H1 (cell line): Measurements from ENCODE around the gene SCP2. TPM values are rescaled to one million over a fixed set of nuclear protein-coding genes. Genes with fewer than 3 reads are reported as not detected.

Source experiments
- CTCF ChIA-PET: fragments of 300-600 bp; sonication (Branson Sonifier 250); formaldehyde crosslinking; loops from one replicate; lab custom pipeline; 2021; ENCODE audit not compliant: partially characterized antibody; lab: Charles Lee
- POLR2A ChIA-PET: fragments of 300-600 bp; sonication (Branson Sonifier 250); formaldehyde crosslinking; loops from one replicate; lab custom pipeline; 2021; ENCODE audit warnings: inconsistent platforms; ENCODE audit not compliant: partially characterized antibody; lab: Charles Lee
- DNase-seq, 2 experiments: peaks; one replicate each; pipeline versions ENCODE4 v3.0.0 to v3.0.0-alpha.2; 2010 to 2022; ENCODE audit warnings: low spot score in 2 of 2, low read depth in 1 of 2, mixed read lengths in 1 of 2
- FAIRE-seq: peaks from 2 replicates; lab custom pipeline; 2011; peaks lifted over from hg19 to GRCh38; lab: Jason Lieb, UNC
- H2AFZ ChIP-seq: 2 replicates; pipeline ENCODE4 v1.8.1; 2012; ENCODE audit warnings: low read length, inconsistent platforms
- H2AK5ac ChIP-seq: 2 replicates; pipeline ENCODE4 v1.6.1; 2013; ENCODE audit warnings: low read depth, low read length
- H2BK120ac ChIP-seq: replicated peaks from 2 replicates; pipeline ENCODE3; 2013; ENCODE audit warnings: low read depth, low read length, inconsistent platforms
- H2BK12ac ChIP-seq: 2 replicates; pipeline ENCODE4 v1.6.1; 2013; ENCODE audit warnings: low read depth, low read length
- H2BK15ac ChIP-seq: 2 replicates; pipeline ENCODE4 v1.6.1; 2013; ENCODE audit warnings: low read length
- H2BK20ac ChIP-seq: 2 replicates; pipeline ENCODE4 v1.6.1; 2013; ENCODE audit warnings: low read length
- H2BK5ac ChIP-seq: 2 replicates; pipeline ENCODE4 v1.6.1; 2013; ENCODE audit warnings: low read depth, low read length
- H3K14ac ChIP-seq: 2 replicates; pipeline ENCODE4 v1.6.1; 2013; ENCODE audit warnings: inconsistent platforms; ENCODE audit not compliant: insufficient read length
- H3K18ac ChIP-seq: 2 replicates; pipeline ENCODE4 v1.6.1; 2013; ENCODE audit warnings: low read length; ENCODE audit errors: extremely low read depth
- H3K23ac ChIP-seq: 2 replicates; pipeline ENCODE4 v1.6.1; 2013; ENCODE audit warnings: inconsistent platforms; ENCODE audit not compliant: insufficient read length
- H3K23me2 ChIP-seq: 2 replicates; pipeline ENCODE4 v1.6.1; 2013; ENCODE audit warnings: low read depth, low read length
- H3K27ac ChIP-seq: 2 replicates; pipeline ENCODE4 v1.6.1; 2011; ENCODE audit warnings: low read depth, low read length, inconsistent platforms
- H3K27me3 ChIP-seq, 4 experiments: replicated peaks in 1 of 4; 1 replicate in 1 of 4; 2 replicates in 3 of 4; pipeline versions ENCODE4 v1.6.1 to v1.8.1; 2011 to 2013; ENCODE audit warnings: low read length in 3 of 4, mild to moderate bottlenecking in 3 of 4, inconsistent platforms in 2 of 4, mixed read lengths in 2 of 4, moderate library complexity in 1 of 4; ENCODE audit not compliant: control insufficient read depth in 3 of 4, insufficient read depth in 3 of 4; ENCODE audit errors: extremely low read depth in 1 of 4
- H3K36me3 ChIP-seq, 4 experiments: 2 replicates each; pipeline versions ENCODE4 v1.6.1 to v1.8.1; 2011 to 2013; ENCODE audit warnings: mild to moderate bottlenecking in 4 of 4, low read length in 3 of 4, moderate library complexity in 2 of 4, control low read depth in 1 of 4, inconsistent platforms in 1 of 4; ENCODE audit not compliant: insufficient read depth in 4 of 4, control insufficient read depth in 2 of 4
- H3K4ac ChIP-seq: replicated peaks from 2 replicates; pipeline ENCODE3; 2013; ENCODE audit warnings: low read length, low read depth, mixed read lengths, inconsistent platforms; ENCODE audit not compliant: insufficient read length
- H3K4me1 ChIP-seq, 4 experiments: replicated peaks in 1 of 4; 1 replicate in 1 of 4; 2 replicates in 3 of 4; pipeline versions ENCODE4 v1.6.1 to v1.8.1; 2011 to 2013; ENCODE audit warnings: low read length in 3 of 4, inconsistent platforms in 2 of 4, mixed read lengths in 1 of 4; ENCODE audit not compliant: insufficient read depth in 4 of 4, control insufficient read depth in 3 of 4
- H3K4me2 ChIP-seq, 2 experiments: 2 replicates each; pipeline versions ENCODE4 v1.6.1 to v1.8.1; 2011 to 2013; ENCODE audit warnings: low read depth in 2 of 2, low read length in 2 of 2, control low read depth in 1 of 2, inconsistent platforms in 1 of 2, mild to moderate bottlenecking in 1 of 2; ENCODE audit not compliant: insufficient read depth in 1 of 2
- H3K4me3 ChIP-seq, 4 experiments: fragments of 200-600, 300-600 bp in 1 of 4; sonication (generic), shearing (Covaris generic), sonication (Bioruptor Twin) in 1 of 4; 2 replicates each; pipeline versions ENCODE4 v1.5.1 to v1.8.1; 2011 to 2016; ENCODE audit warnings: low read length in 4 of 4, low read depth in 3 of 4, control low read depth in 2 of 4, inconsistent platforms in 2 of 4, mild to moderate bottlenecking in 2 of 4, mixed read lengths in 1 of 4, moderate library complexity in 1 of 4; ENCODE audit not compliant: insufficient read depth in 2 of 4; ENCODE audit errors: extremely low read depth in 1 of 4
- H3K56ac ChIP-seq: replicated peaks from 2 replicates; pipeline ENCODE3; 2013; ENCODE audit warnings: low read depth, mild to moderate bottlenecking, mixed read lengths, low read length, inconsistent platforms; ENCODE audit not compliant: insufficient read length
- H3K79me1 ChIP-seq: 2 replicates; pipeline ENCODE4 v1.6.1; 2013; ENCODE audit warnings: low read depth, low read length, control low read depth
- H3K79me2 ChIP-seq, 2 experiments: 2 replicates each; pipeline versions ENCODE4 v1.6.1 to v1.8.1; 2012 to 2013; ENCODE audit warnings: low read length in 2 of 2, mild to moderate bottlenecking in 2 of 2, inconsistent platforms in 1 of 2; ENCODE audit not compliant: insufficient read depth in 2 of 2, control insufficient read depth in 1 of 2
- H3K9ac ChIP-seq, 4 experiments: replicated peaks in 1 of 4; 1 replicate in 1 of 4; 2 replicates in 3 of 4; pipeline versions ENCODE4 v1.6.1 to v1.8.1; 2011 to 2013; ENCODE audit warnings: low read depth in 3 of 4, low read length in 3 of 4, control low read depth in 2 of 4, mild to moderate bottlenecking in 2 of 4, moderate library complexity in 2 of 4, inconsistent platforms in 1 of 4; ENCODE audit errors: extremely low read depth in 1 of 4
- H3K9me3 ChIP-seq, 2 experiments: 2 replicates each; pipeline versions ENCODE4 v1.6.1 to v1.8.1; 2012 to 2013; ENCODE audit warnings: mild to moderate bottlenecking in 2 of 2, moderate library complexity in 2 of 2, control low read depth in 1 of 2, inconsistent platforms in 1 of 2, low read depth in 1 of 2, low read length in 1 of 2, mixed read lengths in 1 of 2; ENCODE audit not compliant: insufficient read depth in 2 of 2
- H4K20me1 ChIP-seq, 2 experiments: replicated peaks in 1 of 2; 2 replicates each; pipeline versions ENCODE3 to v1.8.1; 2011 to 2013; ENCODE audit warnings: inconsistent platforms in 2 of 2, low read length in 2 of 2, mild to moderate bottlenecking in 1 of 2; ENCODE audit not compliant: insufficient read depth in 2 of 2, control insufficient read depth in 1 of 2
- H4K5ac ChIP-seq: 2 replicates; pipeline ENCODE4 v1.6.1; 2013; ENCODE audit warnings: low read length, low read depth, mixed read lengths, inconsistent platforms; ENCODE audit not compliant: insufficient read length
- H4K8ac ChIP-seq: 2 replicates; pipeline ENCODE4 v1.8.0; 2013; ENCODE audit warnings: mild to moderate bottlenecking, moderate library complexity, low read length, inconsistent platforms; ENCODE audit not compliant: insufficient read depth; ENCODE audit errors: extremely low read depth
- H4K91ac ChIP-seq: replicated peaks from 2 replicates; pipeline ENCODE3; 2013; ENCODE audit warnings: low read length, mixed read lengths, inconsistent platforms; ENCODE audit not compliant: insufficient read length
- POLR2AphosphoS5 ChIP-seq: IDR thresholded peaks from 2 replicates; pipeline ENCODE4 v1.6.1; 2011; ENCODE audit warnings: low read depth, low read length
- RFX5 ChIP-seq: IDR thresholded peaks from 2 replicates; pipeline ENCODE4 v1.6.1; 2011; ENCODE audit warnings: low read depth, low read length, improper control_type of control experiment, borderline replicate concordance
- RNF2 ChIP-seq: fragments of 200-900, 300-1000 bp; sonication (generic); IDR thresholded peaks from 2 replicates; pipeline ENCODE4 v1.7.1; 2016; ENCODE audit warnings: borderline replicate concordance, low read depth, mild to moderate bottlenecking, antibody characterized with exemption, low read length; ENCODE audit not compliant: poor library complexity, severe bottlenecking; ENCODE audit errors: missing control alignments
- RXRA ChIP-seq: IDR thresholded peaks from 2 replicates; pipeline ENCODE4 v1.6.1; 2011; ENCODE audit warnings: low read depth, mild to moderate bottlenecking, low read length, moderate library complexity; ENCODE audit not compliant: insufficient read depth
- TEAD4 ChIP-seq: IDR thresholded peaks from 2 replicates; pipeline ENCODE4 v1.6.1; 2012; ENCODE audit warnings: low read depth, low read length, inconsistent platforms, mixed read lengths
- WGBS, 2 experiments: shearing (Covaris generic) in 1 of 2; methylation state at CpG; one replicate each; pipeline versions ENCODE4 v1.1.6 to v1.1.7; 2013 to 2015; ENCODE audit warnings: low lambda C conversion rate in 2 of 2, mixed read lengths in 2 of 2, inconsistent platforms in 1 of 2, low coverage in 1 of 2, missing lambda C conversion rate in 1 of 2; ENCODE audit not compliant: insufficient replicate concordance in 2 of 2, insufficient coverage in 1 of 2, insufficient read length in 1 of 2; ENCODE audit errors: extremely low coverage in 1 of 2, missing lambda C conversion rate in 1 of 2; 5-methylcytosine and 5-hydroxymethylcytosine counted together
- polyA plus RNA-seq, 7 experiments: library from polyadenylated mRNA; depleted of rRNA in 3 of 7; stranded (reverse) in 5 of 7; unstranded in 2 of 7; fragments of >200 nt in 5 of 7; fragments of 200-250 nt in 2 of 7; gene quantifications; 1 replicate in 5 of 7; 2 replicates in 1 of 7; 4 replicates in 1 of 7; pipeline versions ENCODE4 v1.2.1 to v1.2.3, GENCODE V29; 2011 to 2013; ENCODE audit warnings: missing spikeins in 2 of 7, mixed read lengths in 2 of 7
- total RNA-seq: library from RNA; stranded (reverse); fragmentation: NEBNext Ultra II Directional; extraction: Animal tissue kit (Norgen Biotek cat#: 25700); gene quantifications from 2 replicates; pipeline ENCODE4 v1.2.1, GENCODE V29; 2021
- TF ChIP-seq, protein P1 (sequence below), 3 experiments: IDR thresholded peaks; 1 replicate in 2 of 3; 2 replicates in 1 of 3; pipeline versions ENCODE4 v1.5.1 to v1.6.1; 2011; ENCODE audit warnings: low read length in 3 of 3, mild to moderate bottlenecking in 3 of 3, inconsistent platforms in 2 of 3, low read depth in 1 of 3, moderate library complexity in 1 of 3; ENCODE audit not compliant: insufficient read depth in 1 of 3; ENCODE audit errors: control extremely low read depth in 1 of 3

Gene SCP2
- total and polyA plus RNA-seq, 2 of the 8 experiments (the other 6 are each of a cell fraction or from before 2014, with no cell fraction given): 20.9 to 54.3 TPM

DNA sequence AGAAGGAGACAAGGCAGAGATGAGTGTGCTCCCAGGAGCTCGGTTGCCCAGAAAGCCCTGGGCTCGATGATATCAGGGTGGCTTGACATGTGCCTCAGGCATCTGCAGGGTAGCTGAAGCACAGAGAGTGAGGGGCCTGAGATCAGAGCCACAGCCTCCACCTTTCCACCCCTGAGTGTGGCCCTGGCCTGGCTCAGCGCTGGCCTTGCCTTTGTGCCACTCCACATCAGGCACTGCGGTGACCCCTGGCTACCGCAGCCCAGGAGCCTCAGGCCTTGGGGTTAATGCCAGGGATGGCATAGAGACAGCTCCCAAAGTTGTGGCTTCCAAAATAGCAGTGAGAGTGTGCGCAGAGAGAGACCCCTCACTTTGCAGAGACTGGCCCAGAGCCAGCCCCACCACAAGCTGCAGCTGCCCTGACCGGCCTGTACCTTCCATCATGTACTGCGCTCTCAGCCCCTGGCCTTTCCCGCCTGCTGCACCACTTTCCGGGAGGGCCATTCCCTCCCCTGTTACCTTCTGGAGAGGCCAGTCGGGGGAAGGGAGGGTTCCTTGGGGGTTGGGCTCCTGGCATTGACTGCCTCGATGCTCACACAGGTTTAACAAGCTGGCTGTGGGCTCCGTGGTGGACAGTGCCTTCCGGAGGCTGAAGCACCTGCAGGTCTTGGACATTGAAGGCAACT, 154.4 kb downstream of the SCP2 start:
- 76% methylated on average over 13 of the region's 14 CpGs; no CpG with 5 or more reads in 1 of the 2 experiments for WGBS, 2 experiments
- peak overlapping the region in 1 of 2 experiments; percentile 26; a peak in 1 of 4 replicates for H3K4me2 ChIP-seq
- H3K23me2 ChIP-seq: 0 out of 2 replicates have a peak, but pooled peaks cover 2% of the 10 kb centered on the region
- H2AFZ ChIP-seq: 0 out of 2 replicates have a peak overlapping the region, but pooled peaks have one; percentile 7
- peaks cover 0 to 18% (median 9%) of the 10 kb centered on the region in 4 experiments; a peak in 6 of 7 replicates for H3K4me1 ChIP-seq
- peak overlapping the region; percentile 62; the same call in 1 of the 2 replicates for H2BK12ac ChIP-seq
- H2BK15ac ChIP-seq: no peak overlapping the region; the same call in 1 of the 2 replicates
- H3K27me3 ChIP-seq: no peaks in the 10 kb centered on the region; a peak in 1 of 7 replicates
- H3K14ac ChIP-seq: no peak overlapping the region
- no peak overlapping the region for H4K5ac ChIP-seq
- no peak overlapping the region for H3K56ac ChIP-seq
- H3K4me3 ChIP-seq: no peak overlapping the region
- no peaks in the 10 kb centered on the region for H3K9me3 ChIP-seq
- H4K20me1 ChIP-seq: peaks cover 0 to 2% of the 10 kb centered on the region in 2 experiments
- H4K8ac ChIP-seq: no peak overlapping the region
- TF ChIP-seq RFX5 (no peak), RNF2 (no peak), RXRA (no peak), POLR2AphosphoS5 (no peak), TEAD4 (no peak)
- TF ChIP-seq, protein P1, sequence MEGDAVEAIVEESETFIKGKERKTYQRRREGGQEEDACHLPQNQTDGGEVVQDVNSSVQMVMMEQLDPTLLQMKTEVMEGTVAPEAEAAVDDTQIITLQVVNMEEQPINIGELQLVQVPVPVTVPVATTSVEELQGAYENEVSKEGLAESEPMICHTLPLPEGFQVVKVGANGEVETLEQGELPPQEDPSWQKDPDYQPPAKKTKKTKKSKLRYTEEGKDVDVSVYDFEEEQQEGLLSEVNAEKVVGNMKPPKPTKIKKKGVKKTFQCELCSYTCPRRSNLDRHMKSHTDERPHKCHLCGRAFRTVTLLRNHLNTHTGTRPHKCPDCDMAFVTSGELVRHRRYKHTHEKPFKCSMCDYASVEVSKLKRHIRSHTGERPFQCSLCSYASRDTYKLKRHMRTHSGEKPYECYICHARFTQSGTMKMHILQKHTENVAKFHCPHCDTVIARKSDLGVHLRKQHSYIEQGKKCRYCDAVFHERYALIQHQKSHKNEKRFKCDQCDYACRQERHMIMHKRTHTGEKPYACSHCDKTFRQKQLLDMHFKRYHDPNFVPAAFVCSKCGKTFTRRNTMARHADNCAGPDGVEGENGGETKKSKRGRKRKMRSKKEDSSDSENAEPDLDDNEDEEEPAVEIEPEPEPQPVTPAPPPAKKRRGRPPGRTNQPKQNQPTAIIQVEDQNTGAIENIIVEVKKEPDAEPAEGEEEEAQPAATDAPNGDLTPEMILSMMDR (IDR thresholded peaks at IDR 0.05; ENCODE audit: control extremely low read depth in 1 of 3, insufficient read depth in 1 of 3, low read depth in 1 of 3, low read length in 3 of 3): no peak
- peak overlapping the region; percentile 31; the same call in 1 of the 2 replicates for H2BK5ac ChIP-seq
- no peak overlapping the region for H2BK120ac ChIP-seq
- H2AK5ac ChIP-seq: no peak overlapping the region
- peak overlapping the region; percentile 42 for H3K23ac ChIP-seq
- H3K18ac ChIP-seq: peak overlapping the region; percentile 60
- H3K9ac ChIP-seq: no peak overlapping the region
- no peak overlapping the region for H3K27ac ChIP-seq
- H3K4ac ChIP-seq: no peak overlapping the region
- H3K79me2 ChIP-seq: no peaks in the 10 kb centered on the region
- POLR2A ChIA-PET: no interaction called here
- no peaks in the 10 kb centered on the region for H3K79me1 ChIP-seq
- no peaks in the 10 kb centered on the region for H3K36me3 ChIP-seq
- FAIRE-seq: no peak
- CTCF ChIA-PET: interaction anchor here (0.7 to 3.5 kb wide), 8 partner anchors 10 to 101 kb away, joined by 3 to 14 read pairs (median 4); no protein-coding TSS in a partner anchor
- no peak for DNase-seq
- H2BK20ac ChIP-seq: peak overlapping the region; percentile 80; the same call in 1 of the 2 replicates
- peak overlapping the region; percentile 47 for H4K91ac ChIP-seq
